Hepatocyte (in vitro differentiated cells): Measurements from ENCODE around the gene TMEM87B. TPM values are rescaled to one million over a fixed set of nuclear protein-coding genes. Genes with fewer than 3 reads are reported as not detected.

ENCODE experiments used
- DNase-seq: peaks from one replicate; pipeline ENCODE4 v3.0.0-alpha.2; 2016; ENCODE audit warnings: low spot score
- H2AFZ ChIP-seq: fragments of 200-600 bp; sonication (generic); 2 replicates; pipeline ENCODE4 v1.6.0; 2016; ENCODE audit warnings: antibody characterized with exemption, mild to moderate bottlenecking
- H3K27ac ChIP-seq: fragments of 200-600 bp; sonication (generic); 2 replicates; pipeline ENCODE4 v1.5.1; 2016; ENCODE audit warnings: mild to moderate bottlenecking
- H3K27me3 ChIP-seq: fragments of 200-600 bp; sonication (generic); 2 replicates; pipeline ENCODE4 v1.6.1; 2016
- H3K36me3 ChIP-seq: fragments of 200-600 bp; sonication (generic); replicated peaks from 2 replicates; pipeline ENCODE4 v1.5.1; 2016; ENCODE audit warnings: low read depth; ENCODE audit not compliant: insufficient read depth
- H3K4me1 ChIP-seq: fragments of 200-600 bp; sonication (generic); 2 replicates; pipeline ENCODE4 v1.5.1; 2016; ENCODE audit warnings: mild to moderate bottlenecking, moderate library complexity; ENCODE audit not compliant: insufficient read depth
- H3K4me2 ChIP-seq: fragments of 200-600 bp; sonication (generic); 2 replicates; pipeline ENCODE4 v1.6.0; 2016
- H3K4me3 ChIP-seq: fragments of 200-600 bp; sonication (generic); 2 replicates; pipeline ENCODE4 v1.5.1; 2016; ENCODE audit warnings: mild to moderate bottlenecking
- H3K79me2 ChIP-seq: fragments of 200-600 bp; sonication (generic); 2 replicates; pipeline ENCODE4 v1.6.0; 2017; ENCODE audit warnings: mild to moderate bottlenecking
- H3K9me2 ChIP-seq: fragments of 200-600 bp; sonication (generic); replicated peaks from 2 replicates; pipeline ENCODE4 v1.6.0; 2017; ENCODE audit warnings: mild to moderate bottlenecking; ENCODE audit not compliant: insufficient read depth
- H3K9me3 ChIP-seq: fragments of 200-600 bp; sonication (generic); 2 replicates; pipeline ENCODE4 v1.5.1; 2016; ENCODE audit warnings: low read depth, mild to moderate bottlenecking
- H4K20me1 ChIP-seq: fragments of 200-600 bp; sonication (generic); 2 replicates; pipeline ENCODE4 v1.6.0; 2016; ENCODE audit warnings: mild to moderate bottlenecking; ENCODE audit not compliant: insufficient read depth, poor library complexity, severe bottlenecking
- EZH2 ChIP-seq: fragments of 200-600 bp; sonication (generic); IDR thresholded peaks from 2 replicates; pipeline ENCODE4 v1.6.1; 2016; ENCODE audit warnings: antibody characterized with exemption, mild to moderate bottlenecking, borderline replicate concordance
- EZH2phosphoT487 ChIP-seq: fragments of 200-600 bp; sonication (generic); IDR thresholded peaks from one replicate; pipeline ENCODE4 v1.6.1; 2018; ENCODE audit warnings: antibody characterized with exemption, mild to moderate bottlenecking, low read depth, moderate library complexity; ENCODE audit not compliant: unreplicated experiment, severe bottlenecking
- WGBS: methylation state at CpG from one replicate; pipeline ENCODE4 v1.1.6; 2016; ENCODE audit warnings: low lambda C conversion rate; ENCODE audit errors: missing lambda C conversion rate; 5-methylcytosine and 5-hydroxymethylcytosine counted together
- polyA plus RNA-seq: library from polyadenylated mRNA; unstranded; fragments of >200 nt; fragmentation: Nextera tagmentation; extraction: Ambion mirVana; gene quantifications from 2 replicates; pipeline ENCODE4 v1.2.1, GENCODE V29; 2016
- total RNA-seq: library from RNA; depleted of rRNA; stranded (reverse); fragments of >200 nt; gene quantifications from 2 replicates; pipeline ENCODE4 v1.2.3, GENCODE V29; 2014
- TF ChIP-seq, protein P1 (sequence below): fragments of 200-600 bp; sonication (generic); IDR thresholded peaks from 2 replicates; pipeline ENCODE4 v1.5.1; 2016; ENCODE audit warnings: antibody characterized with exemption, mild to moderate bottlenecking; ENCODE audit not compliant: poor library complexity

The TMEM87B gene
- total and polyA plus RNA-seq, 2 experiments from 2014 or later: 21.1 to 59.5 TPM

DNA sequence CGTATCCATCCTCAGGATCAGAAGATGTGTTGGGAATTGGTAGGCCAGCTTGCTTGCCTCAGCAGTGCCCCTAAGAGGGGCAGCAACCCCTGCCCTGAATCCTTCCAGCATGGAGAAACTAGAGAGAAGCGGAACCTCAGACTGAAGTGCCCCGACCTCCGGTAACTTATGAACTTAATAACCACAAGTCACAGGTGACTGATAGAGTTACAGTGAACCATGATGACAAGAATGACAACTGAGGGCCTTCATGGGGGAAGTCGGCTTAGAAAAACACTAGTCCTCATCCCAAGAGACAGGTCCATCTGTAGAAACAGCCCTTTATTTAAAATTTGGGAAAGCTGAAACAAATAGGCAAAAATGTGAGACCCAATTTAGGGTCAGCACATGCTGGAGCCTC lies 42.5 kb upstream of the TMEM87B start:
- H3K79me2 ChIP-seq: no peaks in the 10 kb centered on the region
- no peak overlapping the region for H3K4me3 ChIP-seq
- H3K9me3 ChIP-seq: no peaks in the 10 kb centered on the region
- no peaks in the 10 kb centered on the region for H3K4me1 ChIP-seq
- DNase-seq: no peak
- no peaks in the 10 kb centered on the region for H3K36me3 ChIP-seq
- H3K27me3 ChIP-seq: no peaks in the 10 kb centered on the region
- no peak for TF ChIP-seq EZH2
- TF ChIP-seq, protein P1, sequence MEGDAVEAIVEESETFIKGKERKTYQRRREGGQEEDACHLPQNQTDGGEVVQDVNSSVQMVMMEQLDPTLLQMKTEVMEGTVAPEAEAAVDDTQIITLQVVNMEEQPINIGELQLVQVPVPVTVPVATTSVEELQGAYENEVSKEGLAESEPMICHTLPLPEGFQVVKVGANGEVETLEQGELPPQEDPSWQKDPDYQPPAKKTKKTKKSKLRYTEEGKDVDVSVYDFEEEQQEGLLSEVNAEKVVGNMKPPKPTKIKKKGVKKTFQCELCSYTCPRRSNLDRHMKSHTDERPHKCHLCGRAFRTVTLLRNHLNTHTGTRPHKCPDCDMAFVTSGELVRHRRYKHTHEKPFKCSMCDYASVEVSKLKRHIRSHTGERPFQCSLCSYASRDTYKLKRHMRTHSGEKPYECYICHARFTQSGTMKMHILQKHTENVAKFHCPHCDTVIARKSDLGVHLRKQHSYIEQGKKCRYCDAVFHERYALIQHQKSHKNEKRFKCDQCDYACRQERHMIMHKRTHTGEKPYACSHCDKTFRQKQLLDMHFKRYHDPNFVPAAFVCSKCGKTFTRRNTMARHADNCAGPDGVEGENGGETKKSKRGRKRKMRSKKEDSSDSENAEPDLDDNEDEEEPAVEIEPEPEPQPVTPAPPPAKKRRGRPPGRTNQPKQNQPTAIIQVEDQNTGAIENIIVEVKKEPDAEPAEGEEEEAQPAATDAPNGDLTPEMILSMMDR: no peak
- no peak for TF ChIP-seq EZH2phosphoT487
- WGBS: 87% methylated on average over 5 of the region's 5 CpGs
- H3K4me2 ChIP-seq: no peak overlapping the region
- H4K20me1 ChIP-seq: no peaks in the 10 kb centered on the region
- no peaks in the 10 kb centered on the region for H3K9me2 ChIP-seq
- H2AFZ ChIP-seq: no peak overlapping the region
- no peak overlapping the region for H3K27ac ChIP-seq

DNA sequence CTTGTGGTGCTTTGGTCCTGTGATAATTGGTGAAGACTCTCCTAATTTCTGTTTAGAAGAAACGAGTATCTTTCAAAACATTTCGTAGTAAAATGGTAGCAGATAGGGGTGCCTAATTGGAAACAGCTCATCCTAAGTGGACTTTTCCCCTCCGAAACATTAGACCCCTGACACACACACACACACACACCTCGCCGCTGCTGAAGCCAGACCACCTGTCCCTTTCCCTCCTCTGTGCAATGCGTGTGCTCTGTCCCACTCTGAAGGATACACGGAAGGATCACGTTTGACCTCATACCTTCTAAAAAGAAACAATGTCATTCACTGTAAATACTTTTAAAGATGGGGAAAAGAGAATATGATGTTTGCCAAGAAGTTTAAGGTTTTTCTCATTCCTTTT lies 36.2 kb upstream of the TMEM87B start:
- Histone ChIP-seq H3K4me1 (peaks cover 9% of the 10 kb centered on the region), H3K27ac (peak overlapping the region; percentile 88), H3K4me3 (no peak overlapping the region), H2AFZ (no peak overlapping the region), H3K9me2 (no peaks in the 10 kb centered on the region), H4K20me1 (no peaks in the 10 kb centered on the region), H3K9me3 (no peaks in the 10 kb centered on the region), H3K36me3 (no peaks in the 10 kb centered on the region), H3K4me2 (no peak overlapping the region), H3K27me3 (no peaks in the 10 kb centered on the region), H3K79me2 (no peaks in the 10 kb centered on the region)
- 86% methylated on average over 8 of the region's 8 CpGs for WGBS
- no peak for DNase-seq
- TF ChIP-seq, protein P1: no peak
- TF ChIP-seq EZH2: no peak
- no peak for TF ChIP-seq EZH2phosphoT487

DNA sequence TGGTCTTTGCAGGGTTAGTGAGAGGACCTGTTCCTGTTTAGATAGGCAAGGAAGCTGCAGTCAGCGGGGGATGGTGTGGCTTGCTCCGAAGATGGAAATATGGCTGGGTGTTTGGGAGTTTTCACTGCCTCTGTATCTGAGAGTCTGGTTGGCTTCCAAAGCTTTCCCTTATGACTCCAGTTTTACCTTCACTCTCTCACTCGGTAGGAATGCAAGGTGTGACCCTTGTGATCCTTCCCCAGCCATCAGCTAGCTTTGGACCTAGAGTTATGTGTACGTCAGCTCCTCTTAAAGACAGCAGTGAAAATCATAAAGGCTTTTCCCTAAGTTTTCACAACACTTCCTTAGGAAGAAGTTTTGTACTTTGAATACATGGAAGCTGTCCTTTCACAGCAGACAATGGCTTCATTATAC lies 35.5 kb upstream of the TMEM87B start:
- H3K4me2 ChIP-seq: no peak overlapping the region
- no peaks in the 10 kb centered on the region for H3K9me2 ChIP-seq
- no peak overlapping the region for H2AFZ ChIP-seq
- no peaks in the 10 kb centered on the region for H3K27me3 ChIP-seq
- no peaks in the 10 kb centered on the region for H3K9me3 ChIP-seq
- WGBS: 53% methylated on average over 4 of the region's 4 CpGs
- TF ChIP-seq EZH2phosphoT487 (no peak), EZH2 (no peak)
- TF ChIP-seq, protein P1: no peak
- H3K27ac ChIP-seq: peak overlapping the region; percentile 88
- no peaks in the 10 kb centered on the region for H3K79me2 ChIP-seq
- DNase-seq: peak; percentile 48
- peaks cover 9% of the 10 kb centered on the region for H3K4me1 ChIP-seq
- no peak overlapping the region for H3K4me3 ChIP-seq
- no peaks in the 10 kb centered on the region for H4K20me1 ChIP-seq
- no peaks in the 10 kb centered on the region for H3K36me3 ChIP-seq

DNA sequence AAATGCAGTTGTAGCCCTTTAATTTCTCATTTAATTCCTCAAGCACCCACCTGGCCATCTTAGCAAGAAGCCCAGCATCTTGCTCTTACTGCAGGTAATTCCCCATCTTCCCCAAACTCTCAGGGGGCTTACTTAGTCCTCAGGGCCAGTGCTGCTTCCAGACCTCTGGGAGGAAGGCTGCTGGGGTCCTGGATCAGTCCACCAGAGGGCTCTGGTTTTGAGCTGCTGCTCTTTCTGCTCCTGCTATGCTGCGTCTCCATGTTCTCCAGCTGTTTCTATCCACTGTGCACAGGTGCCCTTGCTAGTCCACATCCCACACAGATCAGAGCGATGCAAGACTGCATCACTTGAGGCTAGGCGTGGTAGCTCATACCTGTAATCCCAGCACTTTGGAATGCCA lies 34.5 kb upstream of the TMEM87B start:
- H3K4me2 ChIP-seq: no peak overlapping the region
- no peaks in the 10 kb centered on the region for H4K20me1 ChIP-seq
- no peaks in the 10 kb centered on the region for H3K9me2 ChIP-seq
- no peaks in the 10 kb centered on the region for H3K36me3 ChIP-seq
- TF ChIP-seq EZH2: no peak
- TF ChIP-seq, protein P1: no peak
- no peak for TF ChIP-seq EZH2phosphoT487
- no peaks in the 10 kb centered on the region for H3K79me2 ChIP-seq
- no peaks in the 10 kb centered on the region for H3K9me3 ChIP-seq
- no peak overlapping the region for H2AFZ ChIP-seq
- no peaks in the 10 kb centered on the region for H3K27me3 ChIP-seq
- H3K27ac ChIP-seq: peak overlapping the region; percentile 88
- H3K4me3 ChIP-seq: no peak overlapping the region
- peaks cover 9% of the 10 kb centered on the region for H3K4me1 ChIP-seq
- WGBS: 90% methylated on average over 3 of the region's 3 CpGs
- no peak for DNase-seq
